ENCODE data around the gene DENND2D.

- no peak for TF ChIP-seq CEBPB (IDR thresholded peaks at IDR 0.05)
- TF ChIP-seq EGR1 (IDR thresholded peaks at IDR 0.05), result no peak
- no peak for TF ChIP-seq YY1 (IDR thresholded peaks at IDR 0.05; ENCODE audit: low read depth)
- TF ChIP-seq, protein P1, sequence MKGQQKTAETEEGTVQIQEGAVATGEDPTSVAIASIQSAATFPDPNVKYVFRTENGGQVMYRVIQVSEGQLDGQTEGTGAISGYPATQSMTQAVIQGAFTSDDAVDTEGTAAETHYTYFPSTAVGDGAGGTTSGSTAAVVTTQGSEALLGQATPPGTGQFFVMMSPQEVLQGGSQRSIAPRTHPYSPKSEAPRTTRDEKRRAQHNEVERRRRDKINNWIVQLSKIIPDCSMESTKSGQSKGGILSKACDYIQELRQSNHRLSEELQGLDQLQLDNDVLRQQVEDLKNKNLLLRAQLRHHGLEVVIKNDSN (IDR thresholded peaks at IDR 0.05), result no peak
- TF ChIP-seq ZBTB7A (IDR thresholded peaks at IDR 0.05; ENCODE audit: low read depth), result no peak
- TF ChIP-seq, protein P2, sequence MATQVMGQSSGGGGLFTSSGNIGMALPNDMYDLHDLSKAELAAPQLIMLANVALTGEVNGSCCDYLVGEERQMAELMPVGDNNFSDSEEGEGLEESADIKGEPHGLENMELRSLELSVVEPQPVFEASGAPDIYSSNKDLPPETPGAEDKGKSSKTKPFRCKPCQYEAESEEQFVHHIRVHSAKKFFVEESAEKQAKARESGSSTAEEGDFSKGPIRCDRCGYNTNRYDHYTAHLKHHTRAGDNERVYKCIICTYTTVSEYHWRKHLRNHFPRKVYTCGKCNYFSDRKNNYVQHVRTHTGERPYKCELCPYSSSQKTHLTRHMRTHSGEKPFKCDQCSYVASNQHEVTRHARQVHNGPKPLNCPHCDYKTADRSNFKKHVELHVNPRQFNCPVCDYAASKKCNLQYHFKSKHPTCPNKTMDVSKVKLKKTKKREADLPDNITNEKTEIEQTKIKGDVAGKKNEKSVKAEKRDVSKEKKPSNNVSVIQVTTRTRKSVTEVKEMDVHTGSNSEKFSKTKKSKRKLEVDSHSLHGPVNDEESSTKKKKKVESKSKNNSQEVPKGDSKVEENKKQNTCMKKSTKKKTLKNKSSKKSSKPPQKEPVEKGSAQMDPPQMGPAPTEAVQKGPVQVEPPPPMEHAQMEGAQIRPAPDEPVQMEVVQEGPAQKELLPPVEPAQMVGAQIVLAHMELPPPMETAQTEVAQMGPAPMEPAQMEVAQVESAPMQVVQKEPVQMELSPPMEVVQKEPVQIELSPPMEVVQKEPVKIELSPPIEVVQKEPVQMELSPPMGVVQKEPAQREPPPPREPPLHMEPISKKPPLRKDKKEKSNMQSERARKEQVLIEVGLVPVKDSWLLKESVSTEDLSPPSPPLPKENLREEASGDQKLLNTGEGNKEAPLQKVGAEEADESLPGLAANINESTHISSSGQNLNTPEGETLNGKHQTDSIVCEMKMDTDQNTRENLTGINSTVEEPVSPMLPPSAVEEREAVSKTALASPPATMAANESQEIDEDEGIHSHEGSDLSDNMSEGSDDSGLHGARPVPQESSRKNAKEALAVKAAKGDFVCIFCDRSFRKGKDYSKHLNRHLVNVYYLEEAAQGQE (IDR thresholded peaks at IDR 0.05; ENCODE audit: low read depth), result no peak
- TF ChIP-seq TAF1 (IDR thresholded peaks at IDR 0.05; ENCODE audit: low read depth), result no peak
- TF ChIP-seq FOXM1 (IDR thresholded peaks at IDR 0.05; ENCODE audit: borderline replicate concordance, low read depth), result no peak
These were observed 14.4 kb upstream of the DENND2D start for GRCh38 chr1:111214884-111215283.

Data from Ishikawa (cell line).